OCI-M2 (cell line): ENCODE data around the gene PLP1.
"Not testable (repeated sequence)": the region's sequence is repeated elsewhere in the genome, so short reads cannot be mapped to it uniquely, and the experiment has no call there.

Experiments used
- DNase-seq: peaks from one replicate; lab custom pipeline; 2025; ENCODE audit not compliant: unreplicated experiment; lab: John Stamatoyannopoulos, UW

Gene PLP1

GRCh38 chrX:103780336-103781061, 3.9 kb downstream of the PLP1 start:
- DNase-seq = no peak

GRCh38 chrX:103781062-103781402, 4.4 kb downstream of the PLP1 start:
- DNase-seq = no peak

GRCh38 chrX:103781706-103782105, 5.1 kb downstream of the PLP1 start:
- DNase-seq = no peak

- no peak for DNase-seq
Measured at GRCh38 chrX:103782640-103783039, 6.0 kb downstream of the PLP1 start.

GRCh38 chrX:103783196-103783595, 6.6 kb downstream of the PLP1 start:
- no peak for DNase-seq

GRCh38 chrX:103783971-103784370, 7.3 kb downstream of the PLP1 start:
- no peak for DNase-seq

GRCh38 chrX:103789004-103789403, 12.4 kb downstream of the PLP1 start:
- DNase-seq = no peak

GRCh38 chrX:103791228-103791627, 14.6 kb downstream of the PLP1 start:
- no peak for DNase-seq

- no peak for DNase-seq
Measured at GRCh38 chrX:103791826-103792485, 15.3 kb downstream of the PLP1 start.

- DNase-seq = no peak
Measured at GRCh38 chrX:103792916-103793544, 16.4 kb downstream of the PLP1 start.

- no peak for DNase-seq
Measured at GRCh38 chrX:103793545-103793940, 16.9 kb downstream of the PLP1 start.

- DNase-seq = no peak
Measured at GRCh38 chrX:103794119-103794518, 17.5 kb downstream of the PLP1 start.

- DNase-seq = no peak
Measured at GRCh38 chrX:103797691-103798090, 21.1 kb downstream of the PLP1 start.

- DNase-seq = no peak
Measured at GRCh38 chrX:103800318-103800717, 23.7 kb downstream of the PLP1 start.

- no peak for DNase-seq
Measured at GRCh38 chrX:103805860-103806259, 29.2 kb downstream of the PLP1 start.

GRCh38 chrX:103806862-103807474, 30.3 kb downstream of the PLP1 start:
- DNase-seq = no peak

- DNase-seq = no peak
Measured at GRCh38 chrX:103811858-103812257, 35.2 kb downstream of the PLP1 start.

- DNase-seq = not testable (repeated sequence)
Measured at GRCh38 chrX:103817101-103817500, 40.5 kb downstream of the PLP1 start.

- no peak for DNase-seq
Measured at GRCh38 chrX:103817502-103817901, 40.9 kb downstream of the PLP1 start.

GRCh38 chrX:103818842-103819619, 42.4 kb downstream of the PLP1 start:
- no peak for DNase-seq

GRCh38 chrX:103820802-103821201, 44.2 kb downstream of the PLP1 start:
- DNase-seq = not testable (repeated sequence)
